Ascending aorta (tissue), 2 donors: ENCODE results near the gene ARL2BP. TPM values are rescaled to one million over a fixed set of nuclear protein-coding genes. Genes with fewer than 3 reads are reported as not detected.

ENCODE experiments used
- DNase-seq, 2 donors: peaks; one replicate each; pipeline ENCODE4 v3.0.0-alpha.2; 2019; ENCODE audit warnings: low spot score in 2 of 2
- H3K27ac ChIP-seq, 2 donors: fragments of 200-600 bp; sonication (generic); one replicate each; pipeline ENCODE4 v1.5.1; 2016 to 2017; ENCODE audit warnings: mild to moderate bottlenecking in 1 of 2
- H3K27me3 ChIP-seq: fragments of 200-600 bp; sonication (generic); one replicate; pipeline ENCODE4 v1.5.1; 2017
- H3K36me3 ChIP-seq, 2 donors: fragments of 200-600 bp; sonication (generic); one replicate each; pipeline ENCODE4 v1.5.1; 2016
- H3K4me1 ChIP-seq, 2 donors: fragments of 200-600 bp; sonication (generic); one replicate each; pipeline ENCODE4 v1.5.1; 2016 to 2017; ENCODE audit warnings: mild to moderate bottlenecking in 1 of 2
- H3K4me3 ChIP-seq, 2 donors: fragments of 200-600 bp; sonication (generic); one replicate each; pipeline ENCODE4 v1.5.1; 2016 to 2017; ENCODE audit warnings: mild to moderate bottlenecking in 1 of 2
- H3K9me3 ChIP-seq, 2 donors: fragments of 200-600 bp; sonication (generic); one replicate each; pipeline ENCODE4 v1.5.1; 2016
- CTCF ChIP-seq, 3 experiments: fragments of 200-600 bp in 2 of 3; fragments of 450-650 bp in 1 of 3; sonication (generic) in 2 of 3; IDR thresholded peaks; one replicate each; pipeline ENCODE4 v1.5.1; 2016 to 2019; ENCODE audit warnings: antibody characterized with exemption in 3 of 3, mild to moderate bottlenecking in 1 of 3, moderate library complexity in 1 of 3
- intact Hi-C: fragments of 100-400 bp; cut with DNase I; formaldehyde crosslinking; loops from one replicate; pipeline ENCODE4 v1.15.1; 2023
- total RNA-seq: library from RNA; depleted of rRNA; stranded (reverse); fragments of >200 nt; gene quantifications from one replicate; pipeline ENCODE4 v1.1.0, GENCODE V29; 2016

Gene ARL2BP
- total RNA-seq, 1 donor from 2014 or later: 44.1 TPM

GRCh38 chr16:57203451-57203850, 41.6 kb upstream of the ARL2BP start:
- no peaks in the 10 kb centered on the region for H3K9me3 ChIP-seq
- intact Hi-C loops: no loop called here
- TF ChIP-seq CTCF (IDR thresholded peaks at IDR 0.05): no peak
- no peaks in the 10 kb centered on the region for H3K4me1 ChIP-seq
- no peak for DNase-seq
- H3K27me3 ChIP-seq: no peaks in the 10 kb centered on the region
- H3K27ac ChIP-seq: no peak overlapping the region
- no peak overlapping the region for H3K4me3 ChIP-seq
- peaks cover 21 to 37% of the 10 kb centered on the region in 2 donors for H3K36me3 ChIP-seq

- intact Hi-C loops: loop anchor here (5.0 kb wide), 1 partner anchor 423 kb away; the partner anchor contains the start of gene ADGRG1
Measured at GRCh38 chr16:57204675-57205074, 40.4 kb upstream of the ARL2BP start.

GRCh38 chr16:57208926-57209325, 36.1 kb upstream of the ARL2BP start:
- no peak for DNase-seq
- Histone ChIP-seq H3K4me1 (no peaks in the 10 kb centered on the region), H3K4me3 (no peak overlapping the region), H3K36me3 (peaks cover 68 to 89% of the 10 kb centered on the region in 2 donors), H3K27me3 (no peaks in the 10 kb centered on the region), H3K9me3 (no peaks in the 10 kb centered on the region), H3K27ac (no peak overlapping the region)
- no peak for TF ChIP-seq CTCF (IDR thresholded peaks at IDR 0.05)
- intact Hi-C loops: loop anchor here (5.0 kb wide), 1 partner anchor 418 kb away; the partner anchor contains the start of gene ADGRG1

More at GRCh38 chr16:57204675-57205074, 40.4 kb upstream of the ARL2BP start:
- TF ChIP-seq CTCF (IDR thresholded peaks at IDR 0.05): no peak
- Histone ChIP-seq H3K36me3 (peaks cover 32 to 47% of the 10 kb centered on the region in 2 donors), H3K4me1 (no peaks in the 10 kb centered on the region), H3K27ac (no peak overlapping the region), H3K27me3 (no peaks in the 10 kb centered on the region), H3K4me3 (no peak overlapping the region), H3K9me3 (no peaks in the 10 kb centered on the region)
- no peak for DNase-seq

GRCh38 chr16:57209780-57210179, 35.3 kb upstream of the ARL2BP start:
- Histone ChIP-seq H3K4me1 (no peaks in the 10 kb centered on the region), H3K27me3 (no peaks in the 10 kb centered on the region), H3K27ac (no peak overlapping the region), H3K4me3 (no peak overlapping the region), H3K9me3 (no peaks in the 10 kb centered on the region), H3K36me3 (peaks cover 72 to 94% of the 10 kb centered on the region in 2 donors)
- TF ChIP-seq CTCF (IDR thresholded peaks at IDR 0.05): no peak
- intact Hi-C loops: loop anchor here (5.0 kb wide), 1 partner anchor 418 kb away; the partner anchor contains the start of gene ADGRG1
- no peak for DNase-seq

GRCh38 chr16:57213462-57213861, 31.6 kb upstream of the ARL2BP start:
- no peak for TF ChIP-seq CTCF (IDR thresholded peaks at IDR 0.05)
- no peak overlapping the region for H3K27ac ChIP-seq
- H3K9me3 ChIP-seq: peaks cover 0 to 11% of the 10 kb centered on the region in 2 donors
- H3K4me3 ChIP-seq: no peak overlapping the region
- no peaks in the 10 kb centered on the region for H3K4me1 ChIP-seq
- DNase-seq: no peak
- peaks cover 85 to 98% of the 10 kb centered on the region in 2 donors for H3K36me3 ChIP-seq
- intact Hi-C loops: no loop called here
- H3K27me3 ChIP-seq: no peaks in the 10 kb centered on the region

- no peaks in the 10 kb centered on the region for H3K4me1 ChIP-seq
- no peak for DNase-seq
- intact Hi-C loops: no loop called here
- no peaks in the 10 kb centered on the region for H3K27me3 ChIP-seq
- H3K27ac ChIP-seq: no peak overlapping the region
- H3K4me3 ChIP-seq: no peak overlapping the region
- no peak for TF ChIP-seq CTCF (IDR thresholded peaks at IDR 0.05)
- H3K9me3 ChIP-seq: peaks cover 0 to 11% of the 10 kb centered on the region in 2 donors
- peaks cover 80 to 94% of the 10 kb centered on the region in 2 donors for H3K36me3 ChIP-seq
Measured at GRCh38 chr16:57216968-57217367, 28.1 kb upstream of the ARL2BP start.
